PC-3 (cell line): Measurements from ENCODE around the gene RHOXF2.

Experiments used
- CTCF ChIP-seq: fragments of 300-600 bp; sonication (generic); conservative IDR thresholded peaks from 2 replicates; pipeline ENCODE4 v1.5.1; 2017; ENCODE audit warnings: antibody characterized with exemption, low read depth, mild to moderate bottlenecking, low read length
- EZH2 ChIP-seq: fragments of 300-600 bp; sonication (generic); IDR thresholded peaks from one replicate; pipeline ENCODE4 v1.6.1; 2017; ENCODE audit warnings: antibody characterized with exemption, mild to moderate bottlenecking, low read length; ENCODE audit not compliant: unreplicated experiment

DNA sequence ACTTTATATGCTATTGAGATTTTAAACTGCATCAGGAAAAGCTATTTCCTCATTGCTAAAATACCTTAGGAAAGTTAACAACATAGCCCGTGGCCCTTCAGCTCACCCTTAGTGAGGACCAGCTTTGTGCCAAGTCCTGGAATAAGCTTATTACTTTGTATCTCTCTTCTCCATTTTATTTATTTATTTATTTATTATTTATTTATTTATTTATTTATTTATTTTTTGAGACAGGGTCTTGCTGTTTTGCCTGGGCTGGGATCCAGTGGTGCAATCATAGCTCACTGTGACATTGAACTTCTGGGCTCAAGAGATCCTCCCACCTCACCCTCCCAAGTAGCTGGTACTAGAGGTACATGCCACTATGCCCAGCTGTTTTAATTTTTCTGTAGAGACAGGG, 49.0 kb upstream of the RHOXF2 start:
- TF ChIP-seq CTCF, result no peak
- no peak for TF ChIP-seq EZH2
